Right lobe of liver (tissue), 6 donors: ENCODE measurements around the gene ACP1. TPM values are rescaled to one million over a fixed set of nuclear protein-coding genes. Genes with fewer than 3 reads are reported as not detected.

Experiments used
- ATAC-seq, 4 donors: fragments of 200-7000 bp; cut with Tn5 transposase; one replicate each; pipeline ENCODE4 v1.9.1; 2020; ENCODE audit warnings: mild to moderate bottlenecking in 4 of 4, moderate library complexity in 4 of 4
- DNase-seq, 3 donors: peaks; one replicate each; pipeline ENCODE4 v3.0.0-alpha.2; 2020
- H3K27ac ChIP-seq, 3 donors: fragments of 200-600 bp; one replicate each; pipeline ENCODE4 v1.8.0; 2022
- H3K27me3 ChIP-seq, 2 donors: fragments of 200-600 bp; one replicate each; pipeline ENCODE4 v1.8.0; 2022
- H3K36me3 ChIP-seq, 4 donors: fragments of 200-600 bp; sonication (generic) in 1 of 4; one replicate each; pipeline versions ENCODE4 v1.5.1 to v1.8.0; 2017 to 2022; ENCODE audit warnings: control low read depth in 1 of 4
- H3K4me1 ChIP-seq, 4 donors: fragments of 200-600 bp; sonication (generic) in 1 of 4; one replicate each; pipeline versions ENCODE4 v1.5.1 to v1.8.0; 2017 to 2022; ENCODE audit warnings: control low read depth in 1 of 4
- H3K4me3 ChIP-seq, 3 donors: fragments of 200-600 bp; one replicate each; pipeline ENCODE4 v1.8.0; 2022
- H3K9me3 ChIP-seq, 4 donors: fragments of 200-600 bp; sonication (generic) in 1 of 4; one replicate each; pipeline versions ENCODE4 v1.5.1 to v1.8.0; 2017 to 2022; ENCODE audit warnings: control low read depth in 1 of 4
- CTCF ChIP-seq, 4 donors: fragments of 200-600 bp in 3 of 4; fragments of 450-650 bp in 1 of 4; IDR thresholded peaks; one replicate each; pipeline versions ENCODE4 v1.5.1 to v1.8.0; 2016 to 2022; ENCODE audit warnings: antibody characterized with exemption in 4 of 4, mild to moderate bottlenecking in 2 of 4
- POLR2A ChIP-seq: fragments of 450-650 bp; IDR thresholded peaks from one replicate; pipeline ENCODE4 v1.6.1; 2017; ENCODE audit warnings: antibody characterized with exemption, mild to moderate bottlenecking
- WGBS: methylation state at CpG from one replicate; pipeline ENCODE4 v1.1.6; 2018; ENCODE audit warnings: low coverage, low lambda C conversion rate; ENCODE audit not compliant: insufficient coverage; ENCODE audit errors: missing lambda C conversion rate; 5-methylcytosine and 5-hydroxymethylcytosine counted together
- intact Hi-C, 2 donors: fragments of 100-400 bp; cut with DNase I; formaldehyde crosslinking; loops; one replicate each; pipeline versions ENCODE4 v1.11.2 to v1.14.1; 2022
- total RNA-seq, 6 experiments: library from RNA; depleted of rRNA in 2 of 6; stranded (reverse); fragments of >200 nt in 2 of 6; fragmentation: NEBNext Ultra II Directional in 3 of 6; extraction: Animal tissue kit (Norgen Biotek cat#: 25700) in 3 of 6; gene quantifications; one replicate each; pipeline versions ENCODE4 v1.1.0 to v1.2.4, GENCODE V29; 2016 to 2023
- donor health status: DM: no; HTN: yes; CAD: no.
- donor health status: DM: no; HTN: no; CAD: no.
- donor health status: DM: no; HTN: no; CAD: no.
- donor health status: DM: no; HTN: yes; CAD: no.
- donor health status: DM: no; HTN: yes; CAD: no.

The ACP1 gene
- total RNA-seq, 6 experiments from 2014 or later = 52.1 to 72.1 (median 60.3) TPM

DNA sequence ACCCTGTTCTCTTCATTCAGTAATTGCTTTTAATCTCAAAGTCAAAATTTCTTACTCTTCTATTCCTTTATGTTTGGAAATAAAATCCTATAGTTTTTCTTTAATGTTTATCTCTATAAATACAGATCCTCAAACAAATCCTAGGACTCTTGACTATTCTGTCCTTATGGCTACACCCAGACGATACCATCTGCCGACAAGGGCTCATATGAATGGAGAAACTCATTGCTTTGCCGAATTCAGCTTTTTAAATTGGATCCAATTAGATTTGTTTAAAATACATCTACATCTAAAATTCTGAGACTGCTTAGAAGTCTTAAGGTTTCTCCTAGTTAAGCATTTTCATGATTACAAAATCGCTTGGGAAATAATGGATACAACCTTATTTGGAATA, 14.2 kb downstream of the ACP1 start:
- DNase-seq = no peak

GRCh38 chr2:279366-279765, 14.6 kb downstream of the ACP1 start:
- ATAC-seq (no peak), DNase-seq (no peak)
- Histone ChIP-seq H3K27ac (no peak overlapping the region), H3K36me3 (peaks cover 0 to 36% (median 11%) of the 10 kb centered on the region in 4 donors), H3K9me3 (no peaks in the 10 kb centered on the region), H3K4me1 (peaks cover 0 to 7% (median 0%) of the 10 kb centered on the region in 4 donors), H3K27me3 (no peaks in the 10 kb centered on the region), H3K4me3 (no peak overlapping the region)
- TF ChIP-seq CTCF (IDR thresholded peaks at IDR 0.05) (no peak), POLR2A (no peak)
- intact Hi-C loops = no loop called here
- 66% methylated on average over 4 of the region's 4 CpGs for WGBS

More for the DNA sequence above, 14.2 kb downstream of the ACP1 start:
- Histone ChIP-seq H3K27me3 (no peaks in the 10 kb centered on the region), H3K36me3 (peaks cover 0 to 36% (median 11%) of the 10 kb centered on the region in 4 donors), H3K4me1 (peaks cover 0 to 7% (median 0%) of the 10 kb centered on the region in 4 donors), H3K4me3 (no peak overlapping the region), H3K27ac (no peak overlapping the region), H3K9me3 (no peaks in the 10 kb centered on the region)
- no peak for ATAC-seq
- TF ChIP-seq POLR2A = no peak
- no peak for TF ChIP-seq CTCF (IDR thresholded peaks at IDR 0.05)
- WGBS = 90% methylated on average over 4 of the region's 4 CpGs
- intact Hi-C loops = no loop called here

- H3K27ac ChIP-seq = no peak overlapping the region
- ATAC-seq (peak in 3 of 4 donors; percentile 28 to 57 (median 48)), DNase-seq (no peak)
Measured at GRCh38 chr2:279956-280649, 15.4 kb downstream of the ACP1 start.

GRCh38 chr2:280650-281110, 15.9 kb downstream of the ACP1 start:
- no peak for TF ChIP-seq POLR2A
- TF ChIP-seq CTCF (IDR thresholded peaks at IDR 0.05) = no peak
- intact Hi-C loops = no loop called here
- WGBS = 63% methylated on average over 6 of the region's 7 CpGs
- ATAC-seq (peak; percentile 60 to 75 (median 67)), DNase-seq (no peak)
- Histone ChIP-seq H3K9me3 (no peaks in the 10 kb centered on the region), H3K4me1 (peaks cover 0 to 7% (median 0%) of the 10 kb centered on the region in 4 donors), H3K4me3 (no peak overlapping the region), H3K27ac (no peak overlapping the region), H3K27me3 (no peaks in the 10 kb centered on the region), H3K36me3 (peaks cover 0 to 25% (median 10%) of the 10 kb centered on the region in 4 donors)

More at GRCh38 chr2:279956-280649, 15.4 kb downstream of the ACP1 start:
- Histone ChIP-seq H3K9me3 (no peaks in the 10 kb centered on the region), H3K36me3 (peaks cover 0 to 30% (median 10%) of the 10 kb centered on the region in 4 donors), H3K27me3 (no peaks in the 10 kb centered on the region), H3K4me1 (peaks cover 0 to 7% (median 0%) of the 10 kb centered on the region in 4 donors), H3K4me3 (no peak overlapping the region)
- WGBS = 73% methylated on average over 4 of the region's 4 CpGs
- intact Hi-C loops = no loop called here
- TF ChIP-seq CTCF (IDR thresholded peaks at IDR 0.05) (no peak), POLR2A (no peak)
